GM18526 (cell line): ENCODE data around the gene HAL.

Experiments
- POLR2A ChIP-seq: IDR thresholded peaks from 3 replicates; pipeline ENCODE4 v1.6.1; 2011; ENCODE audit not compliant: insufficient read length; ENCODE audit errors: extremely low read depth

The HAL gene

GRCh38 chr12:95996034-95996658 lies at the start of gene HAL:
Gene HAL, minus strand, starts transcription at chr12:95996344. Its CDS starts 434 bp downstream, at chr12:95995910.
- TF ChIP-seq POLR2A, result no peak

GRCh38 chr12:96045566-96045965 lies 49.4 kb upstream of the HAL start:
- no peak for TF ChIP-seq POLR2A

GRCh38 chr12:96044943-96045290 lies 48.8 kb upstream of the HAL start:
- no peak for TF ChIP-seq POLR2A

- no peak for TF ChIP-seq POLR2A
Measured at GRCh38 chr12:96044017-96044942, 48.1 kb upstream of the HAL start.

GRCh38 chr12:96041181-96041580 lies 45.0 kb upstream of the HAL start:
- no peak for TF ChIP-seq POLR2A

GRCh38 chr12:96040305-96041133 lies 44.4 kb upstream of the HAL start:
- TF ChIP-seq POLR2A, result no peak

- TF ChIP-seq POLR2A, result no peak
Measured at GRCh38 chr12:96039516-96039915, 43.4 kb upstream of the HAL start.

- TF ChIP-seq POLR2A, result no peak
Measured at GRCh38 chr12:96036765-96037455, 40.8 kb upstream of the HAL start.

- TF ChIP-seq POLR2A, result peak; percentile 80
Measured at GRCh38 chr12:96035283-96036236, 39.4 kb upstream of the HAL start, which contains the start of gene LTA4H. Gene LTA4H, minus strand, starts transcription at chr12:96035587. Its CDS starts 68 bp downstream, at chr12:96035519.

- no peak for TF ChIP-seq POLR2A
Measured at GRCh38 chr12:96034621-96035282, 38.6 kb upstream of the HAL start.

GRCh38 chr12:96033549-96034389 lies 37.6 kb upstream of the HAL start:
- TF ChIP-seq POLR2A, result no peak

GRCh38 chr12:96029826-96030225 lies 33.7 kb upstream of the HAL start:
- no peak for TF ChIP-seq POLR2A
